ENCODE data around the gene PKD1L1. TPM values are rescaled to one million over a fixed set of nuclear protein-coding genes. Genes with fewer than 3 reads are reported as not detected.

Gene PKD1L1
- total RNA-seq, 1 experiment from 2014 or later, result 0.17 TPM

- Histone ChIP-seq H3K9ac (ENCODE audit: low read length) (no peak overlapping the region), H3K79me2 (ENCODE audit: insufficient read depth, low read length) (no peaks in the 10 kb centered on the region), H4K20me1 (ENCODE audit: insufficient read depth) (no peaks in the 10 kb centered on the region), H3K27ac (ENCODE audit: low read depth, low read length) (no peak overlapping the region), H3K27me3 (ENCODE audit: insufficient read depth, low read length) (no peaks in the 10 kb centered on the region; the same call in 1 of the 2 replicates), H2AFZ (ENCODE audit: low read depth, low read length, poor library complexity, severe bottlenecking) (no peak overlapping the region), H3K36me3 (ENCODE audit: control insufficient read depth in 1 of 2, insufficient read depth in 2 of 2, low read length in 2 of 2) (no peaks in the 10 kb centered on the region), H3K9me3 (ENCODE audit: control insufficient read depth in 1 of 2, insufficient read depth in 1 of 2, low read depth in 1 of 2, low read length in 2 of 2) (no peaks in the 10 kb centered on the region), H3K4me1 (ENCODE audit: control insufficient read depth in 1 of 2, insufficient read depth in 2 of 2, low read length in 2 of 2) (no peaks in the 10 kb centered on the region), H3K4me3 (replicated peaks in 1 of 2; ENCODE audit: low read depth in 1 of 2, low read length in 2 of 2) (no peak overlapping the region), H3K4me2 (ENCODE audit: low read length) (no peak overlapping the region), H3K9me2 (ENCODE audit: insufficient read depth) (no peaks in the 10 kb centered on the region)
- CTCF ChIA-PET, result no interaction called here
- POLR2A ChIA-PET, result no interaction called here
- RAD21 ChIA-PET (ENCODE audit: low non-redundant PET in 1 of 2, low total read pairs in 2 of 2, uncharacterized antibody in 2 of 2, unreplicated experiment in 2 of 2), result no interaction called here
- ATAC-seq, result no peak
- BruUV-seq (replicated peaks), result no TSS peak
- intact Hi-C loops (cut with micrococcal nuclease), result no loop called here
- no peak for DNase-seq (ENCODE audit: low read depth, low spot score)
- TF ChIP-seq RAD21 (IDR thresholded peaks at IDR 0.05; ENCODE audit: low read depth) (no peak), POLR2AphosphoS5 (IDR thresholded peaks at IDR 0.05; ENCODE audit: low read depth, low read length) (no peak), MAX (IDR thresholded peaks at IDR 0.05) (no peak), JUND (IDR thresholded peaks at IDR 0.05) (no peak), EGR1 (IDR thresholded peaks at IDR 0.05; ENCODE audit: low read depth) (no peak)
- TF ChIP-seq, protein P1, sequence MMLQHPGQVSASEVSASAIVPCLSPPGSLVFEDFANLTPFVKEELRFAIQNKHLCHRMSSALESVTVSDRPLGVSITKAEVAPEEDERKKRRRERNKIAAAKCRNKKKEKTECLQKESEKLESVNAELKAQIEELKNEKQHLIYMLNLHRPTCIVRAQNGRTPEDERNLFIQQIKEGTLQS (IDR thresholded peaks at IDR 0.05), result no peak
- TF ChIP-seq, protein P2, sequence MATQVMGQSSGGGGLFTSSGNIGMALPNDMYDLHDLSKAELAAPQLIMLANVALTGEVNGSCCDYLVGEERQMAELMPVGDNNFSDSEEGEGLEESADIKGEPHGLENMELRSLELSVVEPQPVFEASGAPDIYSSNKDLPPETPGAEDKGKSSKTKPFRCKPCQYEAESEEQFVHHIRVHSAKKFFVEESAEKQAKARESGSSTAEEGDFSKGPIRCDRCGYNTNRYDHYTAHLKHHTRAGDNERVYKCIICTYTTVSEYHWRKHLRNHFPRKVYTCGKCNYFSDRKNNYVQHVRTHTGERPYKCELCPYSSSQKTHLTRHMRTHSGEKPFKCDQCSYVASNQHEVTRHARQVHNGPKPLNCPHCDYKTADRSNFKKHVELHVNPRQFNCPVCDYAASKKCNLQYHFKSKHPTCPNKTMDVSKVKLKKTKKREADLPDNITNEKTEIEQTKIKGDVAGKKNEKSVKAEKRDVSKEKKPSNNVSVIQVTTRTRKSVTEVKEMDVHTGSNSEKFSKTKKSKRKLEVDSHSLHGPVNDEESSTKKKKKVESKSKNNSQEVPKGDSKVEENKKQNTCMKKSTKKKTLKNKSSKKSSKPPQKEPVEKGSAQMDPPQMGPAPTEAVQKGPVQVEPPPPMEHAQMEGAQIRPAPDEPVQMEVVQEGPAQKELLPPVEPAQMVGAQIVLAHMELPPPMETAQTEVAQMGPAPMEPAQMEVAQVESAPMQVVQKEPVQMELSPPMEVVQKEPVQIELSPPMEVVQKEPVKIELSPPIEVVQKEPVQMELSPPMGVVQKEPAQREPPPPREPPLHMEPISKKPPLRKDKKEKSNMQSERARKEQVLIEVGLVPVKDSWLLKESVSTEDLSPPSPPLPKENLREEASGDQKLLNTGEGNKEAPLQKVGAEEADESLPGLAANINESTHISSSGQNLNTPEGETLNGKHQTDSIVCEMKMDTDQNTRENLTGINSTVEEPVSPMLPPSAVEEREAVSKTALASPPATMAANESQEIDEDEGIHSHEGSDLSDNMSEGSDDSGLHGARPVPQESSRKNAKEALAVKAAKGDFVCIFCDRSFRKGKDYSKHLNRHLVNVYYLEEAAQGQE (IDR thresholded peaks at IDR 0.05; ENCODE audit: low read depth), result no peak
These were observed 46.3 kb downstream of the PKD1L1 start for GRCh38 chr7:47902013-47902412.

Data from HCT116 (cell line).